HepG2 (cell line): ENCODE measurements around the gene SYNJ2. TPM values are rescaled to one million over a fixed set of nuclear protein-coding genes. Genes with fewer than 3 reads are reported as not detected.

Source experiments
- FOXC1 ChIP-seq: sonication (generic); formaldehyde crosslinking; IDR thresholded peaks from 2 replicates; pipeline ENCODE4 v1.8.0; 2022; ENCODE audit warnings: mild to moderate bottlenecking, missing genetic modification reagents, borderline replicate concordance
- GATAD2A ChIP-seq: IDR thresholded peaks from 2 replicates; pipeline ENCODE4 v1.6.1; 2016
- HDAC1 ChIP-seq: sonication (generic); formaldehyde crosslinking; IDR thresholded peaks from 2 replicates; pipeline ENCODE4 v1.5.1; 2020; ENCODE audit warnings: mild to moderate bottlenecking, missing genetic modification reagents
- KMT2B ChIP-seq: IDR thresholded peaks from 2 replicates; pipeline ENCODE4 v1.6.1; 2016; ENCODE audit warnings: missing genetic modification reagents, missing compliant biosample characterization
- PPARG ChIP-seq: conservative IDR thresholded peaks from 2 replicates; pipeline ENCODE4 v1.6.1; 2016; ENCODE audit warnings: missing biosample characterization, missing genetic modification reagents
- PRDM15 ChIP-seq: sonication (generic); formaldehyde crosslinking; IDR thresholded peaks from 2 replicates; pipeline ENCODE4 v1.4.0; 2020; ENCODE audit warnings: missing genetic modification reagents
- SIN3A ChIP-seq: IDR thresholded peaks from 2 replicates; pipeline ENCODE4 v1.6.1; 2011; ENCODE audit warnings: low read depth, mild to moderate bottlenecking, control low read depth, low read length, borderline replicate concordance
- SOX6 ChIP-seq, 2 experiments: fragments of 450-650 bp in 1 of 2; sonication (generic) in 1 of 2; formaldehyde crosslinking in 1 of 2; IDR thresholded peaks; 2 replicates each; pipeline versions ENCODE4 v1.4.0 to v1.6.1; 2017 to 2020; ENCODE audit warnings: antibody characterized with exemption in 1 of 2, mild to moderate bottlenecking in 1 of 2, missing genetic modification reagents in 1 of 2
- ZMYM3 ChIP-seq: sonication (generic); formaldehyde crosslinking; IDR thresholded peaks from 2 replicates; pipeline ENCODE4 v1.5.1; 2020; ENCODE audit warnings: mild to moderate bottlenecking, missing genetic modification reagents
- ZNF256 ChIP-seq: sonication (generic); formaldehyde crosslinking; conservative IDR thresholded peaks from 2 replicates; pipeline ENCODE4 v1.4.0; 2020; ENCODE audit warnings: missing genetic modification reagents
- ZNF281 ChIP-seq: sonication (generic); formaldehyde crosslinking; IDR thresholded peaks from 2 replicates; pipeline ENCODE4 v1.4.0; 2020; ENCODE audit warnings: missing genetic modification reagents, borderline replicate concordance
- ZNF292 ChIP-seq: sonication (generic); formaldehyde crosslinking; IDR thresholded peaks from 2 replicates; pipeline ENCODE4 v1.8.1; 2022; ENCODE audit warnings: mild to moderate bottlenecking, low read depth, missing genetic modification reagents, borderline replicate concordance
- ZNF362 ChIP-seq: sonication (generic); formaldehyde crosslinking; IDR thresholded peaks from 2 replicates; pipeline ENCODE4 v1.4.0; 2020; ENCODE audit warnings: missing genetic modification reagents, mild to moderate bottlenecking, borderline replicate concordance
- ZNF44 ChIP-seq: sonication (generic); formaldehyde crosslinking; IDR thresholded peaks from 2 replicates; pipeline ENCODE4 v1.5.1; 2020; ENCODE audit warnings: mild to moderate bottlenecking, missing genetic modification reagents
- polyA plus RNA-seq, 8 experiments: library from polyadenylated mRNA; depleted of rRNA in 3 of 8; stranded (reverse) in 7 of 8; unstranded in 1 of 8; fragments of >200 nt; fragmentation: Illumina TruSeq in 4 of 8; extraction: Trizol in 4 of 8; gene quantifications; 2 replicates each; pipeline versions ENCODE4 v1.2.1 to v1.2.3, GENCODE V29; 2011 to 2016; ENCODE audit warnings: low read depth in 4 of 8, missing spikeins in 1 of 8, mixed read lengths in 1 of 8; ENCODE audit not compliant: insufficient read depth in 1 of 8
- total RNA-seq, 5 experiments: library from RNA; depleted of rRNA; stranded (reverse); fragments of >200 nt; fragmentation: Illumina TruSeq; extraction: Trizol; gene quantifications; 2 replicates each; pipeline ENCODE4 v1.2.3, GENCODE V29; 2016; ENCODE audit warnings: low read depth in 1 of 5
- TF ChIP-seq, protein P1 (sequence below): sonication (generic); formaldehyde crosslinking; IDR thresholded peaks from 2 replicates; pipeline ENCODE4 v1.5.1; 2020; ENCODE audit warnings: mild to moderate bottlenecking, missing genetic modification reagents
- TF ChIP-seq, protein P2 (sequence below): sonication (generic); formaldehyde crosslinking; IDR thresholded peaks from 2 replicates; pipeline ENCODE4 v1.5.1; 2020; ENCODE audit warnings: missing genetic modification reagents, mild to moderate bottlenecking, borderline replicate concordance

SYNJ2 gene
- total and polyA plus RNA-seq, 2 of the 13 experiments (the other 11 are each of a cell fraction or from before 2014, with no cell fraction given) = 39.1 to 57.6 TPM

GRCh38 chr6:158014505-158015187 is 33.0 kb downstream of the SYNJ2 start (continued):
- TF ChIP-seq, protein P1, sequence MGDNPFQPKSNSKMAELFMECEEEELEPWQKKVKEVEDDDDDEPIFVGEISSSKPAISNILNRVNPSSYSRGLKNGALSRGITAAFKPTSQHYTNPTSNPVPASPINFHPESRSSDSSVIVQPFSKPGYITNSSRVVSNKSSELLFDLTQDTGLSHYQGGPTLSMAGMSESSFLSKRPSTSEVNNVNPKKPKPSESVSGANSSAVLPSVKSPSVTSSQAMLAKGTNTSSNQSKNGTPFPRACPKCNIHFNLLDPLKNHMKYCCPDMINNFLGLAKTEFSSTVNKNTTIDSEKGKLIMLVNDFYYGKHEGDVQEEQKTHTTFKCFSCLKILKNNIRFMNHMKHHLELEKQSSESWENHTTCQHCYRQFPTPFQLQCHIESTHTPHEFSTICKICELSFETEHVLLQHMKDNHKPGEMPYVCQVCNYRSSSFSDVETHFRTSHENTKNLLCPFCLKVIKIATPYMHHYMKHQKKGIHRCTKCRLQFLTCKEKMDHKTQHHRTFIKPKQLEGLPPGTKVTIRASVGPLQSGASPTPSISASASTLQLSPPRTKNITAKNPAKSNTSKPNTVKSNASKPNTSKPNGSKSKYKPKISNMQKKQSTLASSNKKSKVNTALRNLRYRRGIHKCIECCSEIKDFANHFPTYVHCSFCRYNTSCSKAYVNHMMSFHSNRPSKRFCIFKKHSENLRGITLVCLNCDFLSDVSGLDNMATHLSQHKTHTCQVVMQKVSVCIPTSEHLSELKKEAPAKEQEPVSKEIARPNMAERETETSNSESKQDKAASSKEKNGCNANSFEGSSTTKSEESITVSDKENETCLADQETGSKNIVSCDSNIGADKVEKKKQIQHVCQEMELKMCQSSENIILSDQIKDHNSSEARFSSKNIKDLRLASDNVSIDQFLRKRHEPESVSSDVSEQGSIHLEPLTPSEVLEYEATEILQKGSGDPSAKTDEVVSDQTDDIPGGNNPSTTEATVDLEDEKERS (CRISPR knock-in tag) = peak; percentile 85
- peak; percentile 99 for TF ChIP-seq GATAD2A (CRISPR knock-in tag)
- TF ChIP-seq PRDM15 (CRISPR knock-in tag) = peak; percentile 97
- TF ChIP-seq ZNF256 = 0 out of 2 replicates have a peak, but pooled peaks have one; percentile 27
- TF ChIP-seq PPARG (CRISPR knock-in tag) = peak; percentile 70
- TF ChIP-seq FOXC1 = 0 out of 2 replicates have a peak, but pooled peaks have one; percentile 17
- TF ChIP-seq KMT2B (CRISPR knock-in tag) = 0 out of 2 replicates have a peak, but pooled peaks have one; percentile 25
- peak; percentile 49 for TF ChIP-seq HDAC1 (CRISPR knock-in tag)
- no peak for TF ChIP-seq SOX6 (IDR thresholded peaks at IDR 0.05)
- TF ChIP-seq SOX6 (CRISPR knock-in tag; IDR thresholded peaks at IDR 0.05) = peak; percentile 76
- TF ChIP-seq ZMYM3 (CRISPR knock-in tag) = peak; percentile 73; the same call in 1 of the 2 replicates
- TF ChIP-seq ZNF292 (CRISPR knock-in tag) = peak; percentile 83; the same call in 1 of the 2 replicates
- peak; percentile 62; the same call in 1 of the 2 replicates for TF ChIP-seq ZNF281
- TF ChIP-seq SIN3A = peak; percentile 46; the same call in 1 of the 2 replicates
- TF ChIP-seq, protein P2, sequence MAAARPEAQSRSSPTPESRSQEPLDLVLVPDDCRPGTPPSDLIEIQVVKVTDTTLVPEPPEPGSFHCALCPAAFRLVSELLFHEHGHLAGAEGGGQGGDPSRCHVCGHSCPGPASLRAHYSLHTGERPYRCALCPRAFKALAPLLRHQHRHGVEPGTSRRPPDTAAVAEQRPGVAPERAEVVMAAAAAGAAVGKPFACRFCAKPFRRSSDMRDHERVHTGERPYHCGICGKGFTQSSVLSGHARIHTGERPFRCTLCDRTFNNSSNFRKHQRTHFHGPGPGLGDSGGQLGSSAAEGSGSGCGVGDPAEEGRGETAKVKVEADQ (CRISPR knock-in tag) = peak; percentile 54; the same call in 1 of the 2 replicates
- peak; percentile 27; the same call in 1 of the 2 replicates for TF ChIP-seq ZNF362 (CRISPR knock-in tag)
- peak; percentile 82 for TF ChIP-seq ZNF44 (CRISPR knock-in tag)
